Kidney epithelial cell (primary cell): ENCODE data around the gene ADAM19. TPM values are rescaled to one million over a fixed set of nuclear protein-coding genes. Genes with fewer than 3 reads are reported as not detected.

Experiments
- DNase-seq: peaks from one replicate; pipeline ENCODE4 v3.0.0-alpha.2; 2010; ENCODE audit warnings: low read depth
- H3K27me3 ChIP-seq: 2 replicates; pipeline ENCODE4 v1.6.0; 2011; ENCODE audit warnings: low read length; ENCODE audit not compliant: control insufficient read depth, insufficient read depth
- H3K36me3 ChIP-seq: 2 replicates; pipeline ENCODE4 v1.5.1; 2011; ENCODE audit warnings: low read length; ENCODE audit not compliant: control insufficient read depth, insufficient read depth
- H3K4me3 ChIP-seq: 2 replicates; pipeline ENCODE4 v1.5.1; 2011; ENCODE audit warnings: low read depth, mild to moderate bottlenecking, control low read depth, low read length
- CTCF ChIP-seq: IDR thresholded peaks from 2 replicates; pipeline ENCODE4 v1.5.1; 2011; ENCODE audit warnings: mild to moderate bottlenecking, moderate library complexity, low read length, control low read depth, inconsistent platforms; ENCODE audit not compliant: insufficient read depth, poor library complexity, severe bottlenecking
- total RNA-seq: library from RNA; depleted of rRNA; stranded (reverse); fragments of >200 nt; gene quantifications from 2 replicates; pipeline ENCODE4 v1.2.3, GENCODE V29; 2015

ADAM19 gene
- total RNA-seq, 1 donor from 2014 or later = 61.0 TPM

- Histone ChIP-seq H3K4me3 (no peak overlapping the region), H3K27me3 (no peaks in the 10 kb centered on the region), H3K36me3 (no peaks in the 10 kb centered on the region)
- no peak for TF ChIP-seq CTCF
- DNase-seq = no peak
Measured at GRCh38 chr5:157446412-157446935, 129.1 kb downstream of the ADAM19 start.

DNA sequence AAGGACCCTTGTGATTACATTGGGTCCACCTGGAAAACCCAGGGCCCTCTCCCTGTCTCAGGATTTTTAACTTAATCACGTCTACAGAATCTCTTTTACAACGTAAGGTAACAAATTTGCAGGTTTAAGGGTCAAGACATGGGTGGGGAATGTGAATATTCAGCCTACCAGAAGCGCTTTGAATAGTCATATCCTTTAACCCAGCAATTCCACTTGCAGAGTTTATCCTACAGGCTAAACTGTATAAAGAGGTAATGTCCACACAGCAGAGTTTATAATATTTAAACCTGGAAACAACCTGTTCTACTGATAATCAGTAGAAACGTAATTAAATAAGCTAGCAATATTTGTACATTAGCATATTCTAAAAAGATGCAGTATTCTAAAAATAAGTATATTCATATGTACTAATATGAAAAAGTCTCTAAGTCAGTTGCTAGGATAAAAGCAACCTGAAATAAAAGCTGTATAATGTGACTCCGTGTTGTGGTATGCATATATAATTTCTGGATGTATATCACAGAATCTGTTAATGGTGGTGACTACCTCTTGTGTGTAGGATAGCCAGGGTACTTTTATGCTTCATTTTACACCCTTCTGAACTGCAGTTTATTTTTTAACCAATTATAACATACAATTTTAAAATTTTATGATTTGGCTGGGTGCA, 129.7 kb downstream of the ADAM19 start:
- Histone ChIP-seq H3K36me3 (no peaks in the 10 kb centered on the region), H3K27me3 (no peaks in the 10 kb centered on the region), H3K4me3 (no peak overlapping the region)
- no peak for TF ChIP-seq CTCF
- DNase-seq = no peak

GRCh38 chr5:157444224-157444623, 131.4 kb downstream of the ADAM19 start:
- no peak for DNase-seq
- TF ChIP-seq CTCF = no peak
- Histone ChIP-seq H3K36me3 (no peaks in the 10 kb centered on the region), H3K27me3 (no peaks in the 10 kb centered on the region), H3K4me3 (no peak overlapping the region)

DNA sequence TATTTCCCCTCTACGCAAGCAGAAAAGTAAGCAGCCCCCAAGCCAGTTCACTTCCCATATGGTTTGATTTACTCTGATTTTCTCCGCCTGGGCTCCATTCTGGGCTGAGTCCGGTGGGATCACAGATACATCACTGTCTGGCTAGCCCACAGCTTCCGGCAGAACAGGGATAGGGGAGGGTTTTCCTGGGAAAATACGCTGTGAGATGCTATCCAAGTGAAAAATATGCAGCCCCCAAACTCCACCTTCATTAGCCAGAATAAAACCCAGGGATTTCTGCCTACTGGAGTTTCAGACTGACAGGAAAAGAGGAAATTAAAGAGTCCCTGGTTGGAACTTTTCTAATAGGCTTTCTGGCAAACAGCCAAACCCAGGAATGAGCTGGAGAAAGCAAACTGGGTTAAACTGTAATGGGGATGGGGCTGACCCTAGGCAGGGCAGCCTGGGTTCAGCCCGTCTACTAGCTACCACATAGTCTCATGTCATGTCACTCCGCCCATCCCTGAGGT, 132.5 kb downstream of the ADAM19 start:
- DNase-seq = no peak
- Histone ChIP-seq H3K4me3 (no peak overlapping the region), H3K36me3 (no peaks in the 10 kb centered on the region), H3K27me3 (no peaks in the 10 kb centered on the region)
- TF ChIP-seq CTCF = no peak

DNA sequence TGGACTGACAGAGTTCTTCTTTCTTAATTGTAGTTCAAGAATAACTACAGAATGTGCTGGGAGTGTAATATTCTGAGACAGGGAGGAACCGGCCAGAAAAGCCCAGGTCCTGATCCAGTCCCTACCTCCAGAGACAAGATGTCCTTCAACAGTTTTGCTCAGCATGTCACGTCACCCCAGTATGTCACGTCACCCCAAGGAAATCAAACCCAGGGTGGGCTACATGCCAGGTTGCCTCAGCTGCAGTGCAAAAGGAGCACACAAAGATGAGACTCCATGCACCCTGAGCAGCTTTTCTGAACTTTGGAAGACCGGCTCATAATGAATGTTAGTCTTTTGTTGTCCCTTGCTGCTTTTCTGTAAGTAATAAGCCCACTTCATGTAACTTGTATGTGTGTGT, 141.5 kb downstream of the ADAM19 start:
- TF ChIP-seq CTCF = no peak
- Histone ChIP-seq H3K4me3 (no peak overlapping the region), H3K36me3 (no peaks in the 10 kb centered on the region), H3K27me3 (no peaks in the 10 kb centered on the region)
- DNase-seq = no peak
